Neural progenitor cell (in vitro differentiated cells): ENCODE measurements around the gene TRIM28. TPM values are rescaled to one million over a fixed set of nuclear protein-coding genes. Genes with fewer than 3 reads are reported as not detected.

Experiments used
- DNase-seq: peaks from one replicate; pipeline ENCODE4 v3.0.0-alpha.2; 2016; ENCODE audit warnings: low spot score
- H2AFZ ChIP-seq: fragments of 200-600 bp; sonication (generic); replicated peaks from 2 replicates; pipeline ENCODE4 v1.6.1; 2016; ENCODE audit warnings: antibody characterized with exemption
- H3F3A ChIP-seq: fragments of 200-600 bp; sonication (generic); 2 replicates; pipeline ENCODE4 v1.6.1; 2016; ENCODE audit warnings: antibody characterized with exemption, low read depth
- H3K27ac ChIP-seq: fragments of 200-600 bp; sonication (generic); 2 replicates; pipeline ENCODE4 v1.5.1; 2016; ENCODE audit warnings: mild to moderate bottlenecking
- H3K27me3 ChIP-seq: fragments of 200-600 bp; sonication (generic); 2 replicates; pipeline ENCODE4 v1.6.1; 2016; ENCODE audit warnings: mild to moderate bottlenecking, moderate library complexity
- H3K36me3 ChIP-seq: fragments of 200-600 bp; sonication (generic); 2 replicates; pipeline ENCODE4 v1.5.1; 2016
- H3K4me1 ChIP-seq: fragments of 200-600 bp; sonication (generic); 2 replicates; pipeline ENCODE4 v1.6.1; 2016; ENCODE audit warnings: mixed run types
- H3K4me2 ChIP-seq: fragments of 200-600 bp; sonication (generic); 2 replicates; pipeline ENCODE4 v1.6.1; 2016
- H3K4me3 ChIP-seq: fragments of 200-600 bp; sonication (generic); 2 replicates; pipeline ENCODE4 v1.5.1; 2016
- H3K79me2 ChIP-seq: fragments of 200-600 bp; sonication (generic); 2 replicates; pipeline ENCODE4 v1.6.1; 2016; ENCODE audit warnings: low read depth
- H3K9ac ChIP-seq: fragments of 200-600 bp; sonication (generic); 2 replicates; pipeline ENCODE4 v1.6.1; 2016
- H3K9me3 ChIP-seq: fragments of 200-600 bp; sonication (generic); 2 replicates; pipeline ENCODE4 v1.5.1; 2016; ENCODE audit warnings: low read depth
- H4K20me1 ChIP-seq: fragments of 200-600 bp; sonication (generic); 2 replicates; pipeline ENCODE4 v1.6.1; 2016; ENCODE audit warnings: low read depth
- H3K27ac Mint-ChIP-seq: 3 replicates; pipeline ENCODE4 v1.8.0; 2021; ENCODE audit warnings: mixed read lengths
- H3K27me3 Mint-ChIP-seq: 2 replicates; pipeline ENCODE4 v1.8.0; 2022; ENCODE audit warnings: low read depth, mild to moderate bottlenecking, inconsistent platforms, moderate library complexity, mixed read lengths; ENCODE audit not compliant: insufficient read depth
- H3K36me3 Mint-ChIP-seq: 3 replicates; pipeline ENCODE4 v1.8.0; 2021; ENCODE audit warnings: mixed read lengths
- H3K4me1 Mint-ChIP-seq: 3 replicates; pipeline ENCODE4 v1.8.0; 2021; ENCODE audit warnings: mixed read lengths
- H3K4me3 Mint-ChIP-seq: 3 replicates; pipeline ENCODE4 v1.8.0; 2021; ENCODE audit warnings: mild to moderate bottlenecking, moderate library complexity, mixed read lengths
- H3K9me3 Mint-ChIP-seq: 3 replicates; pipeline ENCODE4 v1.8.0; 2020; ENCODE audit warnings: mixed read lengths
- CTCF ChIP-seq: fragments of 200-600 bp; sonication (generic); IDR thresholded peaks from 2 replicates; pipeline ENCODE4 v1.5.1; 2017; ENCODE audit warnings: antibody characterized with exemption, mild to moderate bottlenecking
- EZH2 ChIP-seq: fragments of 200-600 bp; sonication (generic); IDR thresholded peaks from 2 replicates; pipeline ENCODE4 v1.6.1; 2017; ENCODE audit warnings: antibody characterized with exemption, mild to moderate bottlenecking, moderate library complexity
- EZH2phosphoT487 ChIP-seq: fragments of 200-600 bp; sonication (generic); IDR thresholded peaks from 2 replicates; pipeline ENCODE4 v1.6.1; 2017; ENCODE audit warnings: antibody characterized with exemption
- total RNA-seq: library from RNA; depleted of rRNA; stranded (reverse); fragments of >200 nt; gene quantifications from 2 replicates; pipeline ENCODE4 v1.2.3, GENCODE V29; 2015; ENCODE audit warnings: low replicate concordance

Gene TRIM28
- 390 and 678 TPM in 2 replicates for total RNA-seq

- Histone ChIP-seq H3F3A (peaks cover 44% of the 10 kb centered on the region), H3K79me2 (peaks cover 45% of the 10 kb centered on the region), H2AFZ (no peak within 1 kb of the TSS), H3K4me3 (peak within 1 kb of the TSS; percentile 99), H3K27ac (peak within 1 kb of the TSS; percentile 94), H3K9me3 (no peaks in the 10 kb centered on the region), H3K9ac (peak within 1 kb of the TSS; percentile 91), H4K20me1 (peaks cover 44% of the 10 kb centered on the region), H3K36me3 (no peaks in the 10 kb centered on the region), H3K4me1 (peaks cover 12% of the 10 kb centered on the region), H3K27me3 (peaks cover 38% of the 10 kb centered on the region), H3K4me2 (peak within 1 kb of the TSS; percentile 99)
- peak within 1 kb of the TSS; percentile 99 for H3K27ac Mint-ChIP-seq
- peak; percentile 99 for DNase-seq
- peak within 1 kb of the TSS; percentile 99 for H3K4me3 Mint-ChIP-seq
- no peaks in the 10 kb centered on the region for H3K9me3 Mint-ChIP-seq
- peaks cover 24% of the 10 kb centered on the region for H3K27me3 Mint-ChIP-seq
- no peak for TF ChIP-seq EZH2
- no peak for TF ChIP-seq CTCF
- no peak for TF ChIP-seq EZH2phosphoT487
- H3K4me1 Mint-ChIP-seq = peaks cover 21% of the 10 kb centered on the region
- H3K36me3 Mint-ChIP-seq = peaks cover 26% of the 10 kb centered on the region
Observed at GRCh38 chr19:58543826-58544590, at the start of gene TRIM28. Gene TRIM28 (plus strand): TSS chr19:58544064. CDS start chr19:58544758, 694 bp downstream.

GRCh38 chr19:58497634-58498170 lies 46.2 kb upstream of the TRIM28 start:
- TF ChIP-seq EZH2 = no peak
- no peak for TF ChIP-seq EZH2phosphoT487
- TF ChIP-seq CTCF = no peak
- peaks cover 11% of the 10 kb centered on the region for H3K4me1 Mint-ChIP-seq
- Histone ChIP-seq H3K9me3 (no peaks in the 10 kb centered on the region), H3K27me3 (no peaks in the 10 kb centered on the region), H3F3A (peaks cover 6% of the 10 kb centered on the region), H3K27ac (no peak overlapping the region), H2AFZ (no peak overlapping the region), H3K4me1 (peaks cover 4% of the 10 kb centered on the region), H3K79me2 (peaks cover 6% of the 10 kb centered on the region), H3K9ac (no peak overlapping the region), H3K4me2 (no peak overlapping the region), H3K36me3 (no peaks in the 10 kb centered on the region), H4K20me1 (no peaks in the 10 kb centered on the region), H3K4me3 (no peak overlapping the region)
- peak overlapping the region; percentile 65 for H3K4me3 Mint-ChIP-seq
- DNase-seq = no peak
- H3K27ac Mint-ChIP-seq = no peak overlapping the region
- H3K27me3 Mint-ChIP-seq = peaks cover 7% of the 10 kb centered on the region
- peaks cover 6% of the 10 kb centered on the region for H3K9me3 Mint-ChIP-seq
- H3K36me3 Mint-ChIP-seq = no peaks in the 10 kb centered on the region

- H3K27me3 Mint-ChIP-seq = peaks cover 7% of the 10 kb centered on the region
- H3K9ac ChIP-seq = no peak overlapping the region
Observed at GRCh38 chr19:58498316-58499020, 45.4 kb upstream of the TRIM28 start.

More at GRCh38 chr19:58498316-58499020, 45.4 kb upstream of the TRIM28 start:
- Histone ChIP-seq H3F3A (peaks cover 6% of the 10 kb centered on the region), H3K79me2 (peaks cover 6% of the 10 kb centered on the region), H3K4me2 (peak overlapping the region; percentile 98), H3K4me3 (peak overlapping the region; percentile 68), H2AFZ (peak overlapping the region; percentile 88), H3K9me3 (no peaks in the 10 kb centered on the region), H3K4me1 (peaks cover 4% of the 10 kb centered on the region), H3K27ac (no peak overlapping the region), H3K27me3 (no peaks in the 10 kb centered on the region), H3K36me3 (no peaks in the 10 kb centered on the region), H4K20me1 (no peaks in the 10 kb centered on the region)
- no peak for DNase-seq
- Mint-ChIP-seq H3K4me3 (peak overlapping the region; percentile 84), H3K27ac (no peak overlapping the region), H3K4me1 (peaks cover 11% of the 10 kb centered on the region), H3K9me3 (peaks cover 6% of the 10 kb centered on the region), H3K36me3 (no peaks in the 10 kb centered on the region)
- TF ChIP-seq EZH2phosphoT487 (no peak), EZH2 (no peak), CTCF (no peak)
